ENCODE results near the gene GCC2.

Gene GCC2

DNA sequence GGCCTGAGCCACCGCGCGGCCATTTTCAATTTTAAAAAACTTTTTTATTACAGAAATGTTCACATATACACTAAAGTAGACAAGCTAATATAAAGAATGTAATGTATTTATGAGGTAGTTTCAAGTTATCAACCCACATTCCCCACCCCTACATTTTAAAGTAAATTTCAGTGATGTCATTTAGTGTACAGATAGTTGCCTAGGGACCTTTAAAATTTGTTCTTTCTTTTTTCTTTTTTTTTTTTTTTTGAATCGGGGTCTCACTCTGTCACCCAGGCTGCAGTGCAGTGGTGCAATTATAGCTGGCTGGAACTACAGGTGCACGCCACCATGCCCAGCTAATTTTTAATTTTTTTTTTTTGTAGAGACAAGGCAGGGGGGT is 82.7 kb downstream of the GCC2 start:
- no peak for DNase-seq (ENCODE audit: low spot score)
- in situ Hi-C loops (cut with MboI; ENCODE audit: low sequenced_read_pairs, unreplicated experiment) = no loop called here

DNA sequence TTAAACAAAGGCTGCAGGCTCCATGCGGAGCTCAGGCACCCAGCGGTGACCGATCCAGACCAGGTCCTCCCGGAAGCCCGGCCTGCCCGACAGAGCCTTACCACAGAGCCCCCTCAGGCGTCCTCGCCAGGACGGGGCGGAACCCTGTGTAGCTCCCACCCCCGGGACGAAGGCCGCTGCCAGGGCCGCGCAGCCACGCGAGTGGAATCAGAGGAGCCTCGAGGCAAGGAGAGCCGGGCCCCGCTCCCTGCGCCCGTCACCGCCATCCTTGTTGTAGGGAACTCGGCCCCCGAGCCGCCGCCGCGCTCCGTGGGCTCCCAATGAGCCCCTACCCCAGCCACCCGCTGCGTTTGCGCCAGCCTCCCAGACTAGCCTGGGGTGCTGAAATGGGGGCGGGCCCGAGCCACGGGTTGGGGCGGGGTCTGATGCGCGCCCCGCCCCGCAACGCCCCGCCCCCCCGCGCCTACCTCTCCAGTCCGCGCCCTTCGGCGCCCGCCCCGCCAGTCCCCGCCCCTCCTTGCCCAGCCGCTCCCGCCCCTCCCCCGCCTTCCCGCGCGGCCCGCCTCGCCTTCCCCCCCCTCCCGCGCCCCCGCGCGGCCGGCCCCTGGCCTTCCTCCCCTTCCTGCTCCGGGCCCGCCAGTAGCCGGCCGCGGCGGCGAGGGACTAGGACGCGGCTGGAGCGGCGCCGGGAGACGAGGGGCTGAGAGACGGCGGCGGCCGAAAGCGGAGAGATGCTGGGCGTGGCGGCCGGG is 85.0 kb downstream of the GCC2 start, which contains the start of gene LIMS1:
LIMS1 (plus strand) TSS at position 639 of the 752 bp plus-strand sequence; CDS start at position 732, 93 bp downstream.
- in situ Hi-C loops (cut with MboI; ENCODE audit: low sequenced_read_pairs, unreplicated experiment) = no loop called here
- TF ChIP-seq, protein P1, sequence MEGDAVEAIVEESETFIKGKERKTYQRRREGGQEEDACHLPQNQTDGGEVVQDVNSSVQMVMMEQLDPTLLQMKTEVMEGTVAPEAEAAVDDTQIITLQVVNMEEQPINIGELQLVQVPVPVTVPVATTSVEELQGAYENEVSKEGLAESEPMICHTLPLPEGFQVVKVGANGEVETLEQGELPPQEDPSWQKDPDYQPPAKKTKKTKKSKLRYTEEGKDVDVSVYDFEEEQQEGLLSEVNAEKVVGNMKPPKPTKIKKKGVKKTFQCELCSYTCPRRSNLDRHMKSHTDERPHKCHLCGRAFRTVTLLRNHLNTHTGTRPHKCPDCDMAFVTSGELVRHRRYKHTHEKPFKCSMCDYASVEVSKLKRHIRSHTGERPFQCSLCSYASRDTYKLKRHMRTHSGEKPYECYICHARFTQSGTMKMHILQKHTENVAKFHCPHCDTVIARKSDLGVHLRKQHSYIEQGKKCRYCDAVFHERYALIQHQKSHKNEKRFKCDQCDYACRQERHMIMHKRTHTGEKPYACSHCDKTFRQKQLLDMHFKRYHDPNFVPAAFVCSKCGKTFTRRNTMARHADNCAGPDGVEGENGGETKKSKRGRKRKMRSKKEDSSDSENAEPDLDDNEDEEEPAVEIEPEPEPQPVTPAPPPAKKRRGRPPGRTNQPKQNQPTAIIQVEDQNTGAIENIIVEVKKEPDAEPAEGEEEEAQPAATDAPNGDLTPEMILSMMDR (IDR thresholded peaks at IDR 0.05; ENCODE audit: borderline replicate concordance, control extremely low read depth, extremely low read depth, insufficient read depth, missing control alignments) = no peak
- DNase-seq (ENCODE audit: low spot score) = peak; percentile 97

More for the DNA sequence above, 82.7 kb downstream of the GCC2 start:
- TF ChIP-seq, protein P1 (IDR thresholded peaks at IDR 0.05; ENCODE audit: borderline replicate concordance, control extremely low read depth, extremely low read depth, insufficient read depth, missing control alignments) = no peak

DNA sequence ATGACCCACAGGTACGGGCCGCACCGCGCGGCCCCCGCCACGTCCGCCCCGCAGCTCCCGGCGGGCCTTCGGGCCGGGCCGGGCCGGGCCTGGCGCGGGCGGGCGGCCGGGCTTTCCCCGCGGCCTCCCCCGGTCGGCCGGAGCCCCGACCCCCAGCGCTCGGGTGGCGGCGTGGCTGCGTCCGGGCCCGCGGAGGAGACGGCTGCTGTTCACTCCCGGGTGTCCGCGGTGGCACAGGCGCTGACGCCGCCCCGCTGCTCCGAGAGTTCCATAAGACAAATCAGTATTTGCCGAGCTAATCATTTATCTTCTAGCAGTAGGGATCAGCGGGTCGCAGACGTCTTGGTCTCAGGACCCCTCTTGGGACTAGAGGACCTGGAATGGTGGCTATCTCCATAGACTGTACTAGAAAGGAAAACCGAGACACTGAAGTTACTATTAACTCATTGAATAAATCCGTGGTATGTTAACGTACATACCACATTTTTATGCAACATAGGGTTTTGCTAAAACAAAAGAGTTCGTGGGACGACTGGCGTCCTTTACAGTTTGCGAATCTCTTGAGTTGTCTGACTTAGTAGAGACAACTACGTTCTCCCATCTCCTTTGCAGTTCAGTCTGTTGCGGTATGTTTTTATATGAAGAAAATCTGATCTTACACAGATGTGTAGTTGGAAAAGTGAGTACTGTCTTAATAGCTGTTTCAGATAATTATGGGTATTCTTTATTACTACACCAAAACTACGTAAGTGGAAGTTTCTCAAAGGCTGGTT is 85.8 kb downstream of the GCC2 start:
- TF ChIP-seq, protein P1 (IDR thresholded peaks at IDR 0.05; ENCODE audit: borderline replicate concordance, control extremely low read depth, extremely low read depth, insufficient read depth, missing control alignments) = no peak
- no peak for DNase-seq (ENCODE audit: low spot score)
- in situ Hi-C loops (cut with MboI; ENCODE audit: low sequenced_read_pairs, unreplicated experiment) = no loop called here

DNA sequence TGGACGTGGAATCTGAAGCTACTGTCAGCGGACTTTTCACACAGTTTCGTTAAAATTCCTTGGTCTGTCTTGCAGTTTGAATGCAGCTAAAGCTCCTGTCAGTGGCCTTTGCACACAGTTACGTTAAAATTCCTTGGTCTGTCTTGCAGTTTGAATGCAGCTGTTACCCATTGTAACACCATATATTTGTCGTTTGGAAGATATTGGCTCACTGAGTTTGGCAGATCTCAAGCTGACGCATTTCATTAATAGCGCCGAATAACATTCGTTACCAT is 86.3 kb downstream of the GCC2 start:
- in situ Hi-C loops (cut with MboI; ENCODE audit: low sequenced_read_pairs, unreplicated experiment) = no loop called here
- DNase-seq (ENCODE audit: low spot score) = no peak
- TF ChIP-seq, protein P1 (IDR thresholded peaks at IDR 0.05; ENCODE audit: borderline replicate concordance, control extremely low read depth, extremely low read depth, insufficient read depth, missing control alignments) = no peak

DNA sequence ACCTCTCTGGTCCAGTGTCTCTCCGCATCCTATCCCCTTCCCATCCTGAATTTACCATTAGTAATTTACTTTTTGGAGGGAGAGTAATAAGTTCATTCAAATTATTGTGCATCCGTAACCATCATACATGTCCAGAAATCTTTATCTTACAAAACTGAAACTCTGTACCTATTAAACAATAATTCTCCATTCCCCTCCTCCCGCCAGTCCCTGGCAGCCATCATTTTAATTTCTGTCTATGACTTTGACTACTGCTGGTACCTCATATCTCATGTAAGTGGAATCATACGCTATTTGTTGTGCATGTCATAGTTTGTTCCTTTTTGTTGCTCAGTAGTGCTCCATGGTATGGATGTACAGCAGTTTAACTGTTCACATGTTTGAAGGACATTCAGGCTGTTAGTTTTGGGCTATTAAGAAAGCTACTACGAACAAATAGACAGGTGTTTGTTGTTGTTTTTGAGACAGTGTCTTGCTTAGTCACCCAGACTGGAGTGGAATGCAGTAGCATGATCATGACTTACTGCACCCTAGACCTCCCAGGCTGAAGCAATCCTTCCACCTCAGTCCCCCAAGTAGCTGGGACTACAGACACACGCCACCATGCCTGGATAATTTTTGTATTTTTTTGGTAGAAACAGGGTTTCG is 87.3 kb downstream of the GCC2 start:
- DNase-seq (ENCODE audit: low spot score) = no peak
- TF ChIP-seq, protein P1 (IDR thresholded peaks at IDR 0.05; ENCODE audit: borderline replicate concordance, control extremely low read depth, extremely low read depth, insufficient read depth, missing control alignments) = no peak
- in situ Hi-C loops (cut with MboI; ENCODE audit: low sequenced_read_pairs, unreplicated experiment) = no loop called here

DNA sequence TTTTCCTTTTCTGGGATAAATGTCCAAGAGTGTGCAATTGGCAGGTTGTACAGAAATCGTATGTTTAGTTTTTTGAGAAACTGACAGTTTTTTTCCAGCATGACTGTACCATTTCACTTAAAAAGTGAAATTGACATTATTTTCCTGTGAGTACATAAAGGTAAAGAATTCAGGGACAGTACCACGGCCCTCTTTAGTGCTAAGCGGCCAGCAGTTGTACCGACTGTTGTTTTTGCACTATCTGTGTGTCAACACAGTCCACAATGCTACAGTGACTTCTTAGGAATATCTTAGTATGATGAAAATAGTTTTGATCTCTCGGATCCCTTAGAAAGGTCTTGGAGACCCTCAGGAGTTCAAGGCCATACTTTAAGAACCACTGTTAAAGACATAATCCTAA is 87.9 kb downstream of the GCC2 start:
- no peak for DNase-seq (ENCODE audit: low spot score)
- in situ Hi-C loops (cut with MboI; ENCODE audit: low sequenced_read_pairs, unreplicated experiment) = no loop called here
- TF ChIP-seq, protein P1 (IDR thresholded peaks at IDR 0.05; ENCODE audit: borderline replicate concordance, control extremely low read depth, extremely low read depth, insufficient read depth, missing control alignments) = no peak

All from GM13976 (cell line).